GM19395 (cell line): ENCODE results near the gene ROR1.
A peak's percentile ranks its signal among the peaks of the same experiment; 100 is the strongest.

ENCODE experiments used
- ATAC-seq: cut with Tn5 transposase; IDR thresholded peaks from one replicate; pipeline ENCODE4 v1.9.1; 2021; ENCODE audit warnings: mild to moderate bottlenecking, moderate library complexity; ENCODE audit not compliant: unreplicated experiment

ROR1 gene

DNA sequence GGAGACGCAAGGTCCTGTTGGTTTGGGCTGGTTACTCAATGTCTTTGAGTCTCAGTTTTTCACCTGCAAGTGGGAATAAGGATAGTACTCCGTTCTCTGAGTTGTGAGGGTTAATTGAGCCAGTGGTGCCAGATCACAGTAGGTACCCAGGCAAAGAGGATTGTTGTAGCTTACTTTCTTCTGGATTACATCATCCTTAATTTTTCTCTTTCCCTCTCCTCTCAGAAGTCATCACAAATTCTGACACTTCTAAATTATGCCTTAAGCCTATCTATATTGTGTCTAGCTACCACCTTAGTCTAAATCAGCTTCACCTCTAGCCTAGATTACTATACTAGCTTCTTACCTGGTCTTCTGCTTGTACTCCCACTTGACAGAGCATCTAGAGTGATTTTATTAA is 149.5 kb downstream of the ROR1 start:
- no peak for ATAC-seq

DNA sequence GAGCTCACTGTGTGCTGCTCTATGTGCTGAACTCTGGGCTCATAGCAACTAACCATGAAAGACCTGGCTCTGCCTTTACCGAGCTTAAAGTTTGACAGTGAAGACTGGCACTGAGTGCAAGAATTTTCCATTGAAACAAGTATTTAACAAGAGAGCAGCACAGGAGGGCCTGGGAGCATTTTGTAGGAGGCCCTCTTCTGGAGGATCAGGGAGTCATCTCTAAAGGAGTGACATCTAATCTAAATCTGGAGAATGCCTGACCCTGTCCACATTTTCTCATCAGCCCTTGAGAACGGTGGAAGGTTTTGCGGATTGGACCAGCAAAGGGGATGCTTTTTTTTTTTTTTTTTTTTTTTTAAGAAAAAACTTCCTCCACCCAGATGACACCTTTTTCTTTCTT is 150.8 kb downstream of the ROR1 start:
- ATAC-seq = no peak

DNA sequence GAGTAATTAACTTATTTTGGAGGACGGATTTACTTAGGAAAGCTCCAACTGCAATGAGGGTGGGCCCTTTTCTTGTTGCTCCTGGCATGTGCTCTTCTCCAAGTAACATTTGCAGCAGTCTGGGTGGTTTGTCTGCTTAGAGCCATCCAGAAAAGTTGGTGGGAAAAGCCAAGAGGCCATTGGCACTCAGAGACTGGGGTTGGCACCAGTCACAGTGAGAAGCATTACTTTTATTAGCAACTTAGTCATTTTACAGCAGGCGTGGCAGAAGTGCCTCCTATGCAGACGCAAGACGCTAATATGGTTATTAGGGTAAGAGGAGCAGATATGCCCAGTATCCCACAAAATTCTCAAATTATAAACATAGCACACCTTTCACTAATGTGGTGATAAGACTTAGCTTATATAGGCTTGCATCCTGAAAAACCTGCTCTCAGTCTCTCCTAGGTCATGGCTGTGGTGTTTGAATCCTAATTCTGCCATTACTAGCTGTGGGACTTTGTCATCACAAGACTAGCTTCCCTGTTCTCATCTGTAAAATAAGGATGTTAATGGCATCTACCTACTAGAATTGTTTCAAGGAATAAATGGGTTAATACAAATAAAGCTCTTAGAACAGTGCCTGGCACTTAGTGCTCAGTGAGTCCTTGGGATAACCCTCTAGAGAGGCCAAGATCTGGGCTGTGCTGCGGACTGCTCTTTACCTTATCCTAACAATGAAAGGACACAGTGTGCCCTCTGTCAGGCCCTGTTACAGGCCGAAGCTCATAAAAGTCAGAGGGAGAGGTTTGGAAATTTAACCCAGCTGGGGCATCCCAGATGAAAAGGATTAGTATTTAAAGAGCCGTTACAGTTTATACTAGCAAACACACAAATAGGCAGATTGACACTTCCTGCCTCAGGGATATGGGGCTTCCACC is 154.6 kb downstream of the ROR1 start:
- no peak for ATAC-seq

DNA sequence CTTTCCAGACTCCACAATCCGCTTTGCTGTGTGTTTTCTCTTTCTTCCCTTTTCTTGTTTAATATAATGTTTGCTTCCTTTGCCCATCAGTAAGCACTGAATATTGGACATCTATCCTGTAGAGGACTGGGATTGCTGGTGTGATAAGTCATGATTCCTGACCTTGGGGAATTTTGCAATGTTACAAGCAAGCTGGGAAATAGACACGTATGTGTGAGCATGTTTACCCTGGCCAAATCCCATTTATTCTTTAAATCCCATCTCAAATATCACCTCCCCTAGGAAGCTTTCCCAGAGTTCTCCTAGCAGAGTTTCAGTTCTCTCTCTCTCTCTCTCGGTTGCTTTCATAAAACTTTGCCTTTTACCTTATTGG is 155.3 kb downstream of the ROR1 start:
- no peak for ATAC-seq

DNA sequence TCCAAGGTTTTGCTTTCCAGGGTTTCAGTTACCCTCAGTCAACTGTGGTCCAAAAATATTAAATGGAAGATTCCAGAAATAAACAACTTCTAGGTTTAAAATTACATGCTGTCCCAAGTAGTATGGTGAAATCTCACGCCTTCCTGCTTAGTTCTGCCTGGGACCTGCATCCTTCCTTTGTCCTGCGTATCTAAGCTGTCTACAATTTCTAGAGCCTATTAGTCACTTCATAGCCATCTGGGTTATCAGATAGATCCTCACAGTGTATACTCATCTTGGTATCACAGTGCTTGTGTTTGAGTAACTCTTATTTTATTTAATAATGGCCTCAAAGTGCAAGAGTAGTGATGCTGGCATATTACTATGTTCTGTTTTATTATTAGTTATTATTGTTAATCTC is 157.7 kb downstream of the ROR1 start:
- ATAC-seq = no peak

DNA sequence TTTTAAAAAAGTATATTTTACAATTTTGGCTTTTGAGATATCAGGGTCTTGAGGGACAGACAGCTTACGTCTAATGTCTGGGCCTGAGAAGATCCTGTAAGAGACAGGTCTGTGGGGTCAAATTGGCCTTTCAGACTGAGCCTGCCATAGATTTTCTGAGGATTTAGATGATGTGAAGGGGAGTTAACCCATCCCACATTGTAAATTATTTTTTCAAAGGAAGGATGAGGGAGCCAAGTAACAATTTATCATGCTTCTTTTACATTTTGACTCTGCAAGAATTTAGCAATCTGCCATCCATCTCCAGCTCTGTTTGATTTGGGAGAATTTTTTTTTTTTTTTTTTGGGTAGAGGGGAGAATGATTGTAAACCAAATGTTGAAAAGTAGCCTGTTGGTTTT is 160.9 kb downstream of the ROR1 start:
- no peak for ATAC-seq

DNA sequence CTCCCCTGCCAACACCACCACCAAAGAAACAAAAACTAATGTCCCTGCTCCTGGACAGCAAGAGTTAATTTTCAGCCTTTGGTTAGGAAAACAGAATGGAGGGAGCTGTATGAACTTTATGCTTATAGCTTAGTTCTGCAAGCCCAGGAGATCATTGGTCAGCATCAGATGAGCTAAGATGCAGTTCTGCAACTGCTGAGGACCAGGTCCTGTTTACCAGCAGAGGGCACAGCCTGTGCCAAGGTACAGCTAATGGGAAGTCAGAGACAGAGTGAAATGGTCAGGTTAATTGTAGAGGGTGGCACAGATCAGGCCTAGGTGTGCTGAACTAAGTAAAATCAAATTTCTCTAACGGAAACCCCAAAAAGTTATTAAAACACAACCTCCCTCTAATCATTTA is 161.3 kb downstream of the ROR1 start:
- no peak for ATAC-seq

DNA sequence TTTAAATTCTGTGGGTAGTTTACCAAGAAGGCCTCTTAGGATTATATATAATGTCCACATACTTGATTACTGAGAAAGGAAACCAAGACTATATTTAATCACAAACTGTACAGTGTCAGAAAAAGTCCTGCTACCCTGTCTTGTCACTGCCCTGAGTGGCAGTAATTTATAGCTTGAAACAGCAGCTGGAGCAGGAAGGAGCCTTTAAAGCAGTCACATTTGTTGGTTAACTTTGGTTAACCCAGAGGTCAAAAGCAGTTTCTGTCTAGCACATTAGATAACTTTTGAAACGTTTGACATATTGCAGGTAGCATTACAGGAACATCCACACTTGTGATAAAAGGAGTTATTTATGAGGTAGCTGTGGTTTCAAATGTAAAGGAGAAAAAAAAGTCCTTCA is 161.7 kb downstream of the ROR1 start:
- peak; percentile 78 for ATAC-seq

DNA sequence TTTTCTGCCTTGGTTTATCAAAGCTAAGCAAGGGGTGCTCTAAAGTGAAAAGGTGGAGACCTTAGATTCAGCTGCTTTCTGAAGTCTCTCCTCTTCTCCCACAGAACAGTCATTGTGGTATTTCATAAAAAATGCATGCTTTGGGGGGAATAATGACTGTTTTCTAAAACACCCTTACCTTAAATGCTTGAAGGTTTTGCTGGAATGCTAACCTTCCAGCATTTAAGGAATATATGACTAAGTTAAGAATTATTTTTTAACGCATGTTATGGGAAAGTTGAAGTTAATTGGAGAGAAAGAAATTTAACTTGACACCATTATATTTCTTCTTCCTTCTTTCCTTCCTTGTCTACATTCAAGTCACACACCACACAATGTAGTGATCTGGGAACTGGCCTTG is 162.5 kb downstream of the ROR1 start:
- ATAC-seq = no peak

DNA sequence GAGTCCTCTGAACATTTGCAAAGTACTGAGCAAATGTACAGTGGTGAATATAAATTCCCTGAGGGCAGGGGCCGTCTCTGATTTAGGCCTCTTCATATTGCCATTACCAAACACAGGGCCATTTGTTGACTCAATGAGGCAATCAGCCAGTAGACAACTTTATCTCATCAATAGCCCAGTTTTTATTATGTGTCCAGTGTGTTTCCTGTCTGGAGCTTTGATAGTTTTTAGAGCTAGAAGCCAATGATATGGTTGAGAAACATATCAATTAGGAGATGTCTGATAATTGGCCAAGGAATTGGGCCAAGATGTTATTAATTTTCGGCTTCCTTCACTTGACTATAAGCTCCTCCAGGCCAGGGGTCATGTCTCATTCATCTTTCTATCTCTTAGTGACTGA is 163.0 kb downstream of the ROR1 start:
- ATAC-seq = no peak

DNA sequence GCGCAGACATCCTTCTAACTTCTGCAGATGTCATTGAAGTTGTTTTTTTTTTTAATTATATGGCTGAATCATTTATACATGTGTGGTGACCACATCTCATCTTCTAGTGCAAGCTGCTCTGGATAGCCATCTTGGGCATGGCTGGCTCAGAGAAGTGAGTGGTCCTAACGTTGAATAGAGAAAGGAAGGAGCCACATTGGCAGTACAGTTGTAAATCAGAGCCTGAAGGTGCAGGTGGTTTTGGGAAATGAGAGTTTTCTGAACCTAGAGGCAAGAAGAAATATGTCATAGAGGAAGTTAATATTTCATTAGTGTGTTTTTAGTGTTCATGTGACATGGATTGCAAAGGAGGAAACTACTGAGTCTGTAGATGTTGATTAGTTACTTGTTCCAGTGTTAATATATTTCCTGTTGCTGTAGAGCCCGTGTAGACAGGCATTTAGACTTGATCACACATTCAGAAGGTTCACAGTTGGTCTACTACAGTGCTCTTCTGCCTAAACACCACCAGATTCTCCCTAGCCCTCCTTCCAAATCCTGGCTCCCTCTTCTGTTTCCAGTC is 163.7 kb downstream of the ROR1 start:
- no peak for ATAC-seq

DNA sequence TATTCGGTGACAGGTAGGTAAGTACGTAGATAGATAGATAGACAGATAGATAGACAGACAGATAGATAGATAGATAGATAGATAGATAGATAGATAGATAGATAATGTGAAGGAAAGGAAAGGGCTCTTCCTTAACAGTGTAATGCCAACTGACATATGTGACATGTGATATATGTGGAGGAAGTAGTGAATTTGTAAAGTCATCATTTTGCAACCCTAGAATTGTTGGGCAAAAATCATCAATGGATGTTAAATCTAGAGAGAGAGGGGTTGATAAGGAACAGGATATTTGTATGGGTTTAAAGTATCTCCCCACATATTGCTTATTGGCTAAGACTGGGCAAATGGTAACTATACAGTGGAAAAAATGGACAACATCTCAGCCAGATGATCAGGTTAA is 166.6 kb downstream of the ROR1 start:
- no peak for ATAC-seq

DNA sequence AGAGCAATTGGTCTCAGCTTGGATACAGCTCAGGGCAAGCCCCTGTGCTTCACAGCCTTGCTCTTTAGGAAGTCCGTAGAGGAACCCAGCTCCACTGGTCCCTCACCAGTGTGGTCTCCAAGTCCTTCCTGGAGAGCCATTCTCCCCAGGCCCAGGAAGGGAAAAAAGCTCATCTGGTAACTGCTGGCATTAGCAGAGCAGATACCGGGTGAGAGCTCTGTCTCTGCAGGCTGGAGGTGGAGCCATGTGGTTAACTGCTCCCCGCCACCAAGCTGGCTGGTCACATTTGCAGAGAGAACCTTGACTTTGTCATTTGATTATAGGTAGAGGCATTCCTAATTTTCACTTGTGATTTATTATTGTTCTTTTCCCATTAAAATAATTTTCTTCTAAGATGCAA is 169.6 kb downstream of the ROR1 start:
- no peak for ATAC-seq

DNA sequence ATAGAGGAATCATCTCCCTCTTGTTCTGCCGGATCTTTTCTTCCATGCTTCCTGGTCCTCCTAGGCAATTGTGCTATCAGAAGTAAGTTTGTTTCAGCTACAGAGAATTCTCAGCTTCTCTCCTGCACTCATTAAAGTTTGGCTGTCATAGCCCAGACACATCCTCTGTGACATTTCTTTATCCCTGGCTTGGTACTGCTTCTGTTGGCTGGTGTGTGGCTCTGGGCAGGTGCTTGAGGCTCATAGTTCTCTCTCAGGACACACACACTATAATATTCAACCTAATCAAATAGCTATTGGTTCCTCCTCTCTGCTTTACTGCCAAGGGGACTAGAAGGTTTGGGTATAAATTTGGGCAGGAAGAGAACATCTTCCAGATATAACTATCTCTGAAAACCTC is 172.1 kb downstream of the ROR1 start:
- ATAC-seq = no peak

DNA sequence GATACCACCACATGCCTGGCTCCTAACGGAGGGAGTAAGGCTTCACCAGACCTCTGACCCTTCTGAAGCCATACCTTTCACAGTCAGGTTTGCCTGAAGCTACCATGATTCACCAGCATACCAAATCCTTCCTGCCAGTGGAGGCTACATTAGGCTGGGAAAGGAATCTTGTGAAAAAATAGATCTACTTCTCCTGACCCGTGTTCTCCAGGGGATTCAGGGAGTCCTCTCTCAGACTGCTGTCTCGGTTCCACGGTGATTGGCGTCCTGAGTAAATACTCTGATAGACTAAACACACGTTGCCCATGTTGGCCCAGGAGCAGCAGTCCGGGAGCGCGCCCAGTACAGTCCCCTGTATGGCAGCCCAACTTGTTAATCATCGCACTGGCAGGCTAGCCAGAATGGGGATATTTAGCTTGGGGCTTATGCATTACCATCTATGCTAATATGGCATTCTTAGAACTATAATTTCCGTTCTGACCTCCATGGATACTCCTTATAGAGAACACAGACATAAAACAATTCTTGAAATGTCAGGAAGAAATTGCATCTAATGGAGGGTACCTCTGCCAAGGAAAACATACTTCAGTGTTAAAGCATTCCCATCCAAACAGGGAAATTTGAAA is 173.2 kb downstream of the ROR1 start:
- no peak for ATAC-seq

DNA sequence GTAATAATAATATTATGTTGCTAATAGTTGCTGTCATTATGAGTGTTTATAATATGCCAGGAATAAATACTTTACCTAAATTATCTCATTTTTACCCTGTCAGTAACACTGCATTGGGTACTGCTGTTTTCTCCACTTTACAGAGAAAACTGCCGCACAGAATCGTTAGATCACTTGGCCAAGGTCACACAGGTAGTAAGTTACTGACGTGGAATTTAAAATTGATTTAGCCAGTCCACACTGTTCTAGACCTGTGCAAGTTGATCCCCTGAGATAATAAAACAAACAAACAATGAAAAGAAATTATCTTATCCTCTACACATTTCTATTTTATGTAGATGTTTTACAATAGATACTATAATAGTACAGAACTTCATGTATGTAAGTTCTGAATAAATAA is 174.1 kb downstream of the ROR1 start:
- ATAC-seq = no peak

DNA sequence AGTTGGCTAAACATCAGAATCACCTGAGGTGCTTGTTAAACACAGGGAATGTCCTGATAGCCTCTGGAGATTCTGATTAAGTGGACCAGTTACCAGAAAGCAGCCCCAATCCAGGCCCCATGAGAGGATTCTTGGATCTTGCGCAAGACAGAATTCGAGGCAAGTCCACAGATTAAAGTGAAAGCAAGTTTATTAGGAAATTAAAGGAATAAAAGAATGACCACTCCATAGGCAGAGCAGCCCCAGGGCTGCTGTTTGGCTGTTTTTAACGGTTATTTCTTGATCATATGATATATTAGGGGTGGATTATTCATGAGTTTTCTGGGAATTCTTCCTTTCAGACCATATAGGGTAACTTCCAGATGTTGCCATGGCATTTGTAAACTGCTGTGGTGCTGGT is 176.2 kb downstream of the ROR1 start:
- no peak for ATAC-seq

DNA sequence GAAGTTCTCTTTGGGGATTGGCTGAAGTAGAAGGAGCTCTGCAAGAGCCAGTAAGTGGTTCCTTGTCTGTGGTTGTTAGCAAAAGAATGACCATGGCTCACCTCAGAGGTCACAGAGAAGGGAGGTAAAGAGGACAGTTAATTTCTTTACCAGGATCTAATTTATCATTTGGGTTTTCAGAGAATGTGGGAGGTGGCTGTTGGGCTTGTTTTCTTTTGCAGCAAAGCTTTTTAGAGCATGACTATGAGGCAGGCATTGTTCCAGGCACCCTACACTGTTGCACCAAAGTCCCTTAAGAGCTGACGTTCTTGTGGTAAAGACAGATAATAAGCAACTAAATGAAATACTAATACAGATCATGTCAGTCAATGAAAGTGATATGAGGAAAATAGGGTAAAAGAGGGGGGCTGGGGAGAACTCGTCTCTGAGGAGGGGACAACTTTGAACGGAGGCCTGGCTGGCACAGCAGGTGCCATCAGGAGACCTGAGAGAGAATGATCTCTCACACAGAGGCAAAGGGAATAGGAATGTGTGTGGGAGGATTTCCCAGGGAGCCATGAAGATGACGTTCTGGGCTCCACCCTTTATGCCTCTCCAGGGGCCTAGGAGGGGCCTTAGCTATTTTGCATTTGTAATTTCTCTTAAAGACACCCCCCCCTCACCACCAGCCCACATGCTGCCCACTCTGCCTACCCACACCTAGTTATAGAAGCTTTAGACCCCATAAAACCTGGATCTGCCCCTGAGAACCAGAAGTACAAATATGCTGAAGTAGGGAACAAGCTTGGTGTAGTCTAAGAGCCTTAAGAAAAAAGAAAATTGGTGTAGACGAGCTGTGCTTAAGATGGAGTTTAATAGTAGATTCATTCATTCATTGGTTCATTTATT is 177.5 kb downstream of the ROR1 start:
- ATAC-seq = no peak

DNA sequence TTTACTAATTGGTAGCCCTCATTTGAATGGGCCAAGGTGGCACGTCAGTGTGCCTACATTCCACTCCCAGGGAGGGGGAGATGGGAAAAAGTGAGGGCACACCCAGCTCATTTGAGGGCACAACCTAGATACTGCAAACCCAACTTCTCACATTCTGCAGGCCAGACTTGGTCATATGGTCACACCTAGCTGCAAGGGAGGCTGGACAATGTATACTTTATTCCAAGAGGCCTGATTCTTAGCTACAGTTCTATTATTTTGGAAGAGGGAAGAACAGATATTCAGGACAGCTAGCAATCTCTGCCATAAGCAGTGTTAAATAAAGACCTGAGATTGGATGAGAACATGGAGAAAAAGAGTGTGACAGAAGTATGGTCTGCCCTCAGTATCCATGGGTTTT is 180.4 kb downstream of the ROR1 start:
- no peak for ATAC-seq

DNA sequence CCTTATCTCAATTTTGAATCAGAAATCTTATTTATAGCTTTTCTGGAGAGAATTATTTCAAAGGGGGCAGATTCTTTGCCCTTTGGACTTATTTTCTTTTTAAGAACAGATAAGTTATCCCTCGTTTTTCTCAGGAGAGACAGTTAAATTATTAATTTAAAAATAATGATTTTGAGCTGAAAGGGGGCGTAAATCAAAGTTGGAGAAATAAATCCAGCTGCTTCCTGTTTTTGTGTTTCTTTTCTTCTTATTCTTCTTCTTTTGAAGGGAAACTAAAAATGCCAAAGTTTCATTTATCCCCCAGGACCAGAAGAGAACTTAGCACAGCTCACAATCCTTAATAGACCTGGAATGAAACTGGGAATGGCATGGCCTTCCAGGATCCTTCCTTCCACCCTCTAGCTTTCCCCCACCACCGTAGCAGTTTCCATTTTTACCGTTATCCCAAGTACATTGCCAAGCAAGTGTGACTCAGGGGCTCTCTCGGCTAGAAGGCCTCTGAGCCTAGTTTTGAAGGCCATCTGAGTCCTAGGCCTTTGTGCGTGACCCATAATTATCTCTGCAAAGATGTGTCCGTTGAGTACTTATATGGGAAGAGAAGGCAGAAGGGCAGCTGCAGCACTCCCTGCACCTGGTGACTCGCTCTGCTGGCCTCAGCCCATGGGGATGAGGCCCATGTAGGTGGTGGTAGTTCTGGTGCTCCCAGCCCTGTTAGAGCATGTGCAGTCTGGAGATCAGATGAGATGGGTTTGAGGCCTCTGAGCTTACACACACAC is 181.7 kb downstream of the ROR1 start:
- ATAC-seq = no peak

DNA sequence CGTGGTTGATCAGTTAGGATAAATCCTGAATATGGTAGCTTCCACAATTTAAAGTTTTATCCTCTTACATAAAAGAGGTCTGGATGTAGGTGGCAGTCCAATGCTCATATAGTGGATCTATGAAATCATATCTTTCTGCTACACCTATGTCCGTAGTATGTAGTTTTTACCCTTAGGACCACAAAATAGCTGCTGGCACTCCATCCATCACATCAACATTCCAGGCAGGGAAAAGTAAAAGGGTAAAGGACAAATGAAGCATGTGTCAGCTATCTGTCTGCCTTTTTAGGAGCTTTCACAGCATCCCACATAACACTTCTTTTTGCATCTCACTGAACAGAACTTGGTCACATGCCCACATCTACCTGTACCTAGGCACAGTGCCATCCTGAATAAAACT is 184.7 kb downstream of the ROR1 start:
- no peak for ATAC-seq
